Coronary artery (tissue), 2 donors: Measurements from ENCODE around the gene AQP12B.
"Not testable (repeated sequence)": the region's sequence is repeated elsewhere in the genome, so short reads cannot be mapped to it uniquely, and the experiment has no call there.

Experiments
- DNase-seq: peaks from one replicate; pipeline ENCODE4 v3.0.0-alpha.2; 2017; ENCODE audit warnings: low spot score
- H3K27ac ChIP-seq, 2 donors: fragments of 200-600 bp; sonication (generic); one replicate each; pipeline ENCODE4 v1.5.1; 2016 to 2019
- H3K4me3 ChIP-seq: fragments of 200-600 bp; sonication (generic); 2 replicates; pipeline ENCODE4 v1.5.1; 2016; ENCODE audit warnings: mild to moderate bottlenecking, moderate library complexity
- TF ChIP-seq, protein P1 (sequence below): fragments of 200-600 bp; sonication (generic); IDR thresholded peaks from one replicate; pipeline ENCODE4 v1.5.1; 2019; ENCODE audit warnings: antibody characterized with exemption

AQP12B gene

DNA sequence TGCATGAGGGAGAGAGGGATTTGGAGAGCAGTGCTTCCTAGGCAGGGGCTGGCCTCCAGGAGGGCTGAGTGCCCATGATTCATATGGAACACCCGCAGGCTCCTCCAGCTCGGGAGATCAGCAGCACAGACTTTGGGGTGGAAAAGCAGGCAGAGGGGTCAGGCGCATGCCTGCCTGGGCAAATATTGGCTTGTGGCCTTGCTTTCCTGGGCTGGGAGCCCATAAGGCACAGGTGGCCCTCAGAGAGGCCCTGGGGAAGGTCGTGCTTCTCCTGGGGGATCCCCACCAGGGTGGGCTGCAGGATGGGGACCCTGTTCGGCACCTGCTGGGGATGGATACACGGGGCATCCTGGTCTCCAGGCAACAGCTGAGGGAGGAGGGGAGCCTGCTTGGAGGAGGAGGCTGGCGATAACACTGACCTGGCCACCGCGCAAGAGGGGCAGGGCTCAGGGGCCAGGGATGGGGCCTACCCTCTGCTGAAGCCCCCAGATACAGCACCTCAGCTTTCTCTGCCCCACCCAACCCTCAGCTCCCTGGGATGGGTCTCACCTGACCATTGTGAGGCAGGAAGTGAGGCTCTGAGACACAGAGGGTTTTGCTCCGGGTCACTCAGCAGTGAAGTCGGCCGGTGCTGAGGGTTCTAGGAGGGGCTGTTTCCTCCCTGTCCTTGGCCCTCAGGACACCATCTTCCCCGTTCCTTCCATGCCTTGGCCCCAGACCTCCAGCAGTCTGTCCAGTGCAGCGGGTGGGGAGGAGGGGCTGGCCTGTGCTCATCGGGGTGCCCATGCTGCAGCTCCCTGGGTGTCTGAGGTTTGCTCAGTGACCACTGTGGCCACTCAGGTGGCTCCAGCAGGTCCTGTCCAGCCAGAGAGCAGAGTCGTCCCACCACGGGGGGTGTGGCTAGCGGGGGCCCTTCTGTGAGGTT, 21.0 kb upstream of the AQP12B start:
- no peak overlapping the region for H3K4me3 ChIP-seq
- TF ChIP-seq, protein P1, sequence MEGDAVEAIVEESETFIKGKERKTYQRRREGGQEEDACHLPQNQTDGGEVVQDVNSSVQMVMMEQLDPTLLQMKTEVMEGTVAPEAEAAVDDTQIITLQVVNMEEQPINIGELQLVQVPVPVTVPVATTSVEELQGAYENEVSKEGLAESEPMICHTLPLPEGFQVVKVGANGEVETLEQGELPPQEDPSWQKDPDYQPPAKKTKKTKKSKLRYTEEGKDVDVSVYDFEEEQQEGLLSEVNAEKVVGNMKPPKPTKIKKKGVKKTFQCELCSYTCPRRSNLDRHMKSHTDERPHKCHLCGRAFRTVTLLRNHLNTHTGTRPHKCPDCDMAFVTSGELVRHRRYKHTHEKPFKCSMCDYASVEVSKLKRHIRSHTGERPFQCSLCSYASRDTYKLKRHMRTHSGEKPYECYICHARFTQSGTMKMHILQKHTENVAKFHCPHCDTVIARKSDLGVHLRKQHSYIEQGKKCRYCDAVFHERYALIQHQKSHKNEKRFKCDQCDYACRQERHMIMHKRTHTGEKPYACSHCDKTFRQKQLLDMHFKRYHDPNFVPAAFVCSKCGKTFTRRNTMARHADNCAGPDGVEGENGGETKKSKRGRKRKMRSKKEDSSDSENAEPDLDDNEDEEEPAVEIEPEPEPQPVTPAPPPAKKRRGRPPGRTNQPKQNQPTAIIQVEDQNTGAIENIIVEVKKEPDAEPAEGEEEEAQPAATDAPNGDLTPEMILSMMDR: no peak
- no peak for DNase-seq
- H3K27ac ChIP-seq: no peak overlapping the region

DNA sequence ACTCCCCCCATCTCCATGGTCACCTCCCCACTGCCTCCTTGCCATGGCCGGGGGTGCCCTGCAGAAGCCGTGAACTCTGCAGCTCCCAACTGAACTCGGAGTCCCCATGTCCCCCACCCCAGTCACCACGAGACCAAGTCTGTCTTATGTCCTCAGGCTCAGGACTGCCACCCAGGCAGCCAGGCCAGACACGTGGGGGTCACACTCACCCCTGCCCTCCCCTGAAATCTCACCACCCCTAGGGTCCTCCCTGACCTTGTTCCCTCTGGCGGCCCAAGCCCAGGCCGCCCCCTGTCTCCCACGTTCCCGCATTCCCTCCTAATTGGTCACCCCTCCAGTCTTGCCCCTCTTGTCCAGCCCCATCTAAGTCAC, 19.9 kb upstream of the AQP12B start:
- no peak overlapping the region for H3K27ac ChIP-seq
- H3K4me3 ChIP-seq: no peak overlapping the region
- no peak for DNase-seq
- TF ChIP-seq, protein P1: no peak

DNA sequence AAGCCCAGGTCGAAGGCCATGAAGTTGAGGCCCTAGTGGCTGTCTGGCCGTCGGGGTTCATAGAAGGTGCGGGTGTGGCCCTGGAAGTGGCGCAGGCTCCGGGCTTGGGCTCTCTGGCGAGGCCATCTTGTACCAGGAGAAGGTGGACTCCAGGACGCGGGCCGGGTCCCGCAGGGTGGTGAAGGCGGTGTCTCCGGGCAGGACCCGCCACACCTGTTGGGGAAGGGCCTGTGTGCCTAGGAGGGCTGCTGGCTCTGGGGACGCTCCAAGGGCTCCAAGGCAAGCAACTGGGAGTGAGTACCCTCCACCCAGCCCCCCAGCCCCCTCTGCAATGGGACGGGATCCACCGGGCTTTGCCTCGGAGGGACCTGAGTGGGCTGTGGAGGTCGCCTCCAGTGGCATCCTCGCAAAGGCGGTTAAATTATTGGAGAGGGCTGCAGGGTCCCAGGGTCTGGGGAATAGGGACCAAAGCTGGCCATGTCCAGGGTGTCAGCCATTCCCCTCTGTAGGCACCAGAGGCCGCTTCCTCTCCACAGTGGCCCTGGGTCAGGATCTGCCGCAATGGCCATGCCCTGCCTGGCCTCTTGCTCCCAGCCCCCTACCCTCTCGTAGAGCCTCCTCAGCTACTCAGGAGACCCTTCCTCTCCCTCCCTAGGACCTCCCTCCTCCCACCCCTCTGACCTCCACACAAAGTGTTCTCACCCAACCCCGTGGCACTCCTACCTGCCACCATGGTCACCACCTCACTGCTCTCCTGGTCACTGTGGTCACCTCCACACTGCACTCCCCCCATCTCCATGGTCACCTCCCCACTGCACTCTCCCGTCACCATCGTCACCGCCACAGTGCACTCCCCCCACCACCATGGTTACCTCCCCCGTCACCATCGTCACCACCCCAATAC, 19.3 kb upstream of the AQP12B start:
- DNase-seq: no peak
- H3K27ac ChIP-seq: no peak overlapping the region

DNA sequence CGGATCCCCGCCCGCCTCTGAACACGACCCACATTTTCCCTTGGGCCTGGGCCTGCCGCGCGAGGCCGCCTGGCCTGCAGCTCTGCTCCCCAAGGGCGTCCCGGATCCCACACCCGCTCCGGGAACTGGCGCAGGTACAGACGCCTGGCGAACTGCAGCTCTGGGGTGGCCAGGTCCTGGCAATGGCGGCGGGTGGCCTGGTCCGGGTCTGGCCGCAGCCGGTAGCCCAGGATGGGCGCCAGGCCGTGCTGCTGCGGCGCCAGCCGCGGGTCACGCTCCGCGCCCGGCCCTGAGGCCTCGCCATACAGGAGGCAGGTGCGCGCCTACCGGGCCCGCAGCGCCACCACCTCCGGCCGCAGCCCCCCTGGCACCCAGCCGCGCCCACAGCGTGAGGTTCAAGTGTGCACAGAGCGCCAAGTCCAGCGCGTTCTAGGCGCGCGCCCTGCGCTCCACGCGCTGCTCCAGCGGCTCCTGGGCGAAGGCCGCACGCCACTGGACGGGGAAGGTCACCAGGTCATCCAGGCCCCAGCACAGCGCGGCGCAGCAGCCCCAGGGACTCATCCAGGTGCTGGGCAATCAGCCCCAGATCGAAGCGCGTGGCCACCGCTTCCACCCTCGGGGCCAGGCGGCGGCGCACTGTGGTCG, 18.5 kb upstream of the AQP12B start:
- TF ChIP-seq, protein P1: no peak
- no peak for DNase-seq
- H3K4me3 ChIP-seq: no peak overlapping the region
- H3K27ac ChIP-seq: no peak overlapping the region

More for the DNA sequence above, 19.3 kb upstream of the AQP12B start:
- TF ChIP-seq, protein P1: no peak
- no peak overlapping the region for H3K4me3 ChIP-seq

DNA sequence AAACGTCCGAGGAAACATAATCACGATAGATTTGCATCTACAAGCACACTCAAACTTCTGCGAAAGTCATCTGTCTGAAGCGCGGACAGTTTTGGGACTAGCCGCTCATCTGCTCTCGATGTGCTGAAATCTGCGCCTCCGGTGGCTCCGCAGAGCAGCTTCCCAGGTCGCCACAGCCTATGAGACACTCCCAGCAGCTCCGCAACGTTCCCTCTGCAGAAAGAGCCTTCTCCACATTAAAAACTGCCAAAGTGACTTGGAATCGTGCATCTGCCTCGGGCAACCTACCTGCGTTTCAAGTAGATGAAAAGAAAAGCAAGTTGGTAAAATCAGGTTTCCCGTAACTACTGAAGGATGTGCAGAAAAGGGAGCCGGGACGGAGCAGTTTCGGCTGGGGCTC, 17.9 kb upstream of the AQP12B start:
- H3K4me3 ChIP-seq, H3K27ac ChIP-seq, DNase-seq: not testable (repeated sequence)

DNA sequence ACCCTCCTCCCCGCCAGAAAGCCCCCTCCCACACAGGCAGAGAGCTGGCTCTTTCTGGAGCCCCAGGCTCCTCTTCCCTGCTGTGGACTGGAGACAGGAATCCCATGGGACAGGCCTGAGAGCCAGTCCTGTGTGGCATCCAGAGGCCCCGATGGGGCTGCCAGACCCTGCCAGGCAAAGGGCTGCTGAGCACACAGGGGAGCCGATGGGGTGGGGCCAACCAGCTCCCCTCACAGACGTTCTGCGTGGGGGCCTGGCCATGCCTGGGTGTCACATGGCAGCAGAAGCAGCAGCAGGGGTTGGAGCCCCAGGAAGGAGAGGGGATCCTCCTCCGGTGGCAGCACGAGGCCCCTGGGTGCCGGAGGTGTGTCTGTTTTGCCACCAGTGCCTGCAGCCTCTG, 17.1 kb upstream of the AQP12B start:
- not testable (repeated sequence) for H3K4me3 ChIP-seq, DNase-seq, H3K27ac ChIP-seq

DNA sequence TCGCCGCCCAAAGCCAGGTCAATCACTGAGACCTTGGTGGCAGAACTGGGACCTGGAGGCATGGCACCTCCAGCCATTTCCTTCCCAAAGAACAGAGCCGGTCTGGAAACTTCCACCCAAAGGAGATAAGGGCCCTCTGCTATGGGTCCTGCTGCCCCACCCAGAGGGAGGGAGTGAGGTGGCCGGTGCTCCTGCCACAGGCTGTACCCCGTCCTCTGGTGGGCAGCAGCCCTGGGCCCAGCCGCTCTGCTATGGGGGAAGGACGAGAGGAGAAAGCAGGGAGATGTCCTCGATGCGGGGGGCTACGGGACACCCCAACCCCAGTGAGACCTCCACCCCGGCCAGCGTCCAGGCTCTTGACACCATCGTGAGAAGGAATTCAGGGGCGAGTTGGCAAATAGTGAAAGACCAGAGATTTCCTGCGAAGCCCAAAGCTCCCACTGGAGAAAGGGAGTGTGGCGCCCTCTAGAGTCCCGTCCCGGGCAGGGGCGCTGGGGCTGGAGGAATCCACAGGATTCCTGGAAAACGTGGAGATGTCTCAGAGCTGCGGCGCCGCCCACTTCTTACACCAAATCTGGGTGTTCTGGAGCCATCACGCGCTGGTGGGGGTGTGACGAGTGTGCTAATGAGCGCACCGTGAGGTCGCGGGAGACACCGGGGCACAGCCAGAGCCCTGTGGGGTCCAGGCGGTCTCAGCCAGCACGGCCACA, 16.3 kb upstream of the AQP12B start:
- not testable (repeated sequence) for H3K4me3 ChIP-seq, DNase-seq, H3K27ac ChIP-seq

DNA sequence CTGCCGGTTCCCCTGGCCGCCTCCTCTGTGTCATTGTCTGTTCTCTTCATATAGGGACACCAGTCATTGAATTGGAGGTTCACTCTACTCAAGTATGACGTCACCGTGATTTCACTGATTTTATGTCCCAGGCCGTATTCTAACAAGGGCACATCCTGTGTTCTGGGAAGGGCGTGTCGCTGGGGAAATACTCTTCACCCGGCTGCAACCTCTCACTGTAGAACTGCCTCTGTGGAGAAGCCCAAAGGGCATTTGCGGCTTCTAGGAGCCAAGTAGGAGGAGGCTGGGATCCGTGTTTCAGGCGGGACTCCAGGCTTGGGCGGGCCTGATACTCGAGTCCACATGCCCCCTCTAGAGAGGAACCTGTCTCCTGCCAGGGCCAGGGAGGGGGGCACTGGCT, 13.8 kb upstream of the AQP12B start:
- H3K4me3 ChIP-seq, H3K27ac ChIP-seq, DNase-seq: not testable (repeated sequence)

DNA sequence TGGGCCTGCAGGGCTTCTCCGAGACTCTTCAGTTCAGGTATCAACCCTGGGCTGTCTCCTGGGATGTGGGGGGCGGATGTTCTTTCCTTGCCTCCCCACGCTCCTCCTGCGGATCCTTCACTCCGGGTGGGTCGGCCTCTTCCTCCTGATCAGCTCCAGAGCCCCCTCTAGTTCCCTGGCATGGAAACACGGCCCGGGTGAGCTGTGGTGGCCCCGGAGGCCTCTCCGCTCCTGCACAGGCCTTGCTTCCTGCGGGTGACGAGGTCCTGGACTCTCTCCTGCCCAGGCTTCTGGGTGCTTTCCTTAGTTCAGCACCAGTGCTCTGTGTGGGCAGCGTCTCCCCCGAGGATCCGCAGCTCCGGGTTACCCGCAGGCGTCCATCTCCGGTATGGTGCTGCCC, 12.9 kb upstream of the AQP12B start:
- DNase-seq, H3K27ac ChIP-seq, H3K4me3 ChIP-seq: not testable (repeated sequence)

DNA sequence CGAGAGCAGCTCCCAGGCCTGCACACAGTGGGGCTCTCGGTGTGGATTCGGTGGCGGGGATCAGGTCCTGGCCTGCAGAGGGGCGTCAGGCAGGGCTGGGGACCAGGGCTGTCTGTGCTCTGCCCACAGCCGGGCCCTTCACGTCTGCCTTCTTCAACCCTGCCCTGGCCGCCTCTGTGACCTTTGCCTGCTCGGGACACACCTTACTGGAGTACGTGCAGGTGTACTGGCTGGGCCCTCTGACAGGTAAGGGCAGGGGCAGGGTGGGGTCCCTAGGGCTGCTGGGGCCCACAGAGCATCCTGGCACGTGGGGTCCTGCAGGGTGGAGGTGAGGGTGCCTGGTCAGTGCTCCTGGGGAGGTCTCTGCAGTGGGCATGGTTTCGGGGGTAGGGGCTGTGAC, 11.6 kb upstream of the AQP12B start:
- not testable (repeated sequence) for H3K27ac ChIP-seq, DNase-seq, H3K4me3 ChIP-seq

DNA sequence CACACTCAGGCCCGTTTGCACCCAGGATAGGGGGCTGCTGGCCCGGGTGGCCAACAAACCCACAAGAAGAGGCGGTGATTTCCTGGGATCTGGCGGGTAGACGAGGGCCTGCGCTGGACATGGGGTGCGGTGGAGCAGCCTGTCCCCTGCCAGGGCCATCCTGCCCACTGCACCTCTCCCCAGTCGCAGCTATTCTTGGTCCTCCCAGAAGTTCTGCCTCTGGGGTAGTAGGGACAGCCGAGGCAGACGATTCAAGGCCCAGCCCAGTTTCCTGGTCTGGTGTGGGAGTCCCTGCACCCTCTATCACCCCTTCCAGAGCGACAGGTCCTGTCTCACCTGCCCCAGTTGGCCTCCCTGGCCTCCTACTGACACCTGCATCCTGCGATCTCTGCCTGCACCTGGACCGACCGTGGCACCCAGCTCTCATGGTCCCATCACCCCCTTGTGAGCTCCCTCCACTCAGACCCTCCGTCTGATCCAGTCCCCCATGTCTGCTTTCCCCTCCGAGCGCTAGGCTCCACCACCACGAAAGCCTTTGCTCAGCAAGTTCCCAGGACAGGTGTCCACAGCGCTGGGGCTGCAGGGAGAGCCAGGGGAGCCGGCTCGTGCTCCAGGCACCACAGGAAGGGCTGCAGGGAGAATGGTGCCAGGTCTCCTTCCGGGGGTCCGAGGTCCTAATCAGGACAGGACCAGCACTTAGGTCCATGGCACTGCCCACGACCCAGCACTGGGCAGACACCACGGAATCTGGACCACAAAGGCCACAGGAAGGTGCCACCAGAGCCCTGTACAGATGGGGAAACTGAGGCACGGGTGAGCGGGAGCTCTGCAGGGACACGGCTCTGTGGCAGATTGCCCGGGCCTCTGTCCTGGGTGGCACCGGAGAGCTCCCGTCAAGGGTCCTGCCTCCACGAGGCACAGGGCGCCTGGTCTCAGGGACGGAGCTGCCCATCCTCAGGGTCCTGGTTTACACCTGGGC, 10.2 kb upstream of the AQP12B start:
- H3K27ac ChIP-seq, DNase-seq, H3K4me3 ChIP-seq: not testable (repeated sequence)
